ENCODE results near the gene DGCR2.
"Not testable (repeated sequence)": the region's sequence is repeated elsewhere in the genome, so short reads cannot be mapped to it uniquely, and the experiment has no call there.

DNA sequence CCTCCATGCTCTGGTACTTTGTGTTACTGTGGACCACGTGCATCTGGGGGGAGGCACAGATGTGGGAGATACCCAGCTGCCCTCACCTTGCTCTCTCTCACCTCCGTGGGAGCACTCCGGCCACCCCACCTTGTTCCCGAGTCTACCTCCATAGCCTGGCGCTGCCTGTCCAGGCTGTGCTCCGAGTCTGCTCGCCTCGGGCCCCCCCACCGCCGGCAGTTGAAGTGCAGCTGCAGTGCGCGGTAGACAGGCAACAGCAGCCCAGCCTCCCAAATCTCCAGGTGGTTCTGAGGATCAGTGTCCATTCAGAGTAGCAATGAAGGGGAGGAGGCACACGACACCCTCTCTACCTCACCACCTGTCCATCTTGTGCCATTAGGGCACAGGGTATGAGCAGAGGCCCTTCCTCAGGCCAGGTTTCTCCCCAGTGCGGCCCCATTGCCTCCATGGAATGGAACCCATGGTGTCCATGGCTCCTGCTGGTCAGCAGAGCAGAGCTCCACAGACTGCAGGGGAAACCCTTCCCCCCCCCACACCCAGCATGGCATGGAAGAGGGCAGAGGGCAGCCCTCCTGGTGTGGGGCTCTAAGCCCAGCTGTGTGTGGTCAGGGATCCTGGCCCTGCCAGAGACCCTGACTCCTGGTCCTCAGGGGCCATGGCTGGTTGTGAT is 89.2 kb downstream of the DGCR2 start:
- TF ChIP-seq, protein P1, sequence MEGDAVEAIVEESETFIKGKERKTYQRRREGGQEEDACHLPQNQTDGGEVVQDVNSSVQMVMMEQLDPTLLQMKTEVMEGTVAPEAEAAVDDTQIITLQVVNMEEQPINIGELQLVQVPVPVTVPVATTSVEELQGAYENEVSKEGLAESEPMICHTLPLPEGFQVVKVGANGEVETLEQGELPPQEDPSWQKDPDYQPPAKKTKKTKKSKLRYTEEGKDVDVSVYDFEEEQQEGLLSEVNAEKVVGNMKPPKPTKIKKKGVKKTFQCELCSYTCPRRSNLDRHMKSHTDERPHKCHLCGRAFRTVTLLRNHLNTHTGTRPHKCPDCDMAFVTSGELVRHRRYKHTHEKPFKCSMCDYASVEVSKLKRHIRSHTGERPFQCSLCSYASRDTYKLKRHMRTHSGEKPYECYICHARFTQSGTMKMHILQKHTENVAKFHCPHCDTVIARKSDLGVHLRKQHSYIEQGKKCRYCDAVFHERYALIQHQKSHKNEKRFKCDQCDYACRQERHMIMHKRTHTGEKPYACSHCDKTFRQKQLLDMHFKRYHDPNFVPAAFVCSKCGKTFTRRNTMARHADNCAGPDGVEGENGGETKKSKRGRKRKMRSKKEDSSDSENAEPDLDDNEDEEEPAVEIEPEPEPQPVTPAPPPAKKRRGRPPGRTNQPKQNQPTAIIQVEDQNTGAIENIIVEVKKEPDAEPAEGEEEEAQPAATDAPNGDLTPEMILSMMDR (conservative IDR thresholded peaks at IDR 0.05; ENCODE audit: low read depth, low read length): not testable (repeated sequence)
- TF ChIP-seq POLR2A, CEBPB (IDR thresholded peaks at IDR 0.05; ENCODE audit: low read depth, low read length): not testable (repeated sequence)

All from IMR-90 (cell line).